HG02840 (cell line): Measurements from ENCODE around the gene SORL1.

ENCODE experiments used
- ATAC-seq: cut with Tn5 transposase; IDR thresholded peaks from one replicate; pipeline ENCODE4 v1.9.1; 2021; ENCODE audit warnings: mild to moderate bottlenecking, moderate library complexity, moderate number of reproducible peaks; ENCODE audit not compliant: unreplicated experiment, low FRiP score

SORL1 gene

GRCh38 chr11:121671283-121672168 lies 219.4 kb downstream of the SORL1 start:
- ATAC-seq, result no peak

GRCh38 chr11:121672630-121673487 lies 220.7 kb downstream of the SORL1 start:
- ATAC-seq, result no peak

GRCh38 chr11:121681550-121682268 lies 229.6 kb downstream of the SORL1 start:
- ATAC-seq, result no peak
